Muscle of back (tissue), 11 donors: ENCODE measurements around the gene CDYL. TPM values are rescaled to one million over a fixed set of nuclear protein-coding genes. Genes with fewer than 3 reads are reported as not detected.
"Not testable (repeated sequence)": the region's sequence is repeated elsewhere in the genome, so short reads cannot be mapped to it uniquely, and the experiment has no call there.

Source experiments
- DNase-seq, 3 donors: peaks; one replicate each; pipeline versions ENCODE4 v3.0.0 to v3.0.0-alpha.2; 2013
- polyA plus RNA-seq, 10 donors: library from polyadenylated mRNA; unstranded; fragments of 120-200 nt; gene quantifications; one replicate each; pipeline ENCODE4 v1.2.1, GENCODE V29; 2013; ENCODE audit not compliant: insufficient read length in 10 of 10

CDYL gene
- polyA plus RNA-seq, 10 donors, result 16.2 to 22.5 (median 17.3) TPM

DNA sequence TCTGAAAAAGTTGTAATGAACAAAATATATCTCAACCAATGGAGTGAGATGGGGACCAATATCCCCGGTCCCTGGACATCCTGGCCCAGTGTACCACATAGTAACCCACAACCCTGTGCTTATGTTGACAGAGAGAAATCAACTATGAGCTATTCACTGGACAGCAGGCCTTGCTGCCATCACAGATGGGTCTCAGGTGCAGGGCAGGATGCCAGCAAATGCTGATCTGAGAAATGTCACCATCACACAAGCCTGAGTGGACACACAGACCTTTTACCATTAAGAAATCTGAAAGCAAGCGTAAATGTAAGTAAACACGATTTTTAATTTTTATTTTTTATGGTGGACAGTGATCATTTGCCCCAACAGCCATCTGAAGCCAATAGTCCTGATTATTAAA lies 218.5 kb downstream of the CDYL start:
- no peak for DNase-seq

- no peak for DNase-seq
Observed at GRCh38 chr6:4997862-4998261, 221.7 kb downstream of the CDYL start.

- peak in 1 of 3 donors; percentile 12 for DNase-seq
Observed at GRCh38 chr6:4999586-4999985, 223.4 kb downstream of the CDYL start.

DNA sequence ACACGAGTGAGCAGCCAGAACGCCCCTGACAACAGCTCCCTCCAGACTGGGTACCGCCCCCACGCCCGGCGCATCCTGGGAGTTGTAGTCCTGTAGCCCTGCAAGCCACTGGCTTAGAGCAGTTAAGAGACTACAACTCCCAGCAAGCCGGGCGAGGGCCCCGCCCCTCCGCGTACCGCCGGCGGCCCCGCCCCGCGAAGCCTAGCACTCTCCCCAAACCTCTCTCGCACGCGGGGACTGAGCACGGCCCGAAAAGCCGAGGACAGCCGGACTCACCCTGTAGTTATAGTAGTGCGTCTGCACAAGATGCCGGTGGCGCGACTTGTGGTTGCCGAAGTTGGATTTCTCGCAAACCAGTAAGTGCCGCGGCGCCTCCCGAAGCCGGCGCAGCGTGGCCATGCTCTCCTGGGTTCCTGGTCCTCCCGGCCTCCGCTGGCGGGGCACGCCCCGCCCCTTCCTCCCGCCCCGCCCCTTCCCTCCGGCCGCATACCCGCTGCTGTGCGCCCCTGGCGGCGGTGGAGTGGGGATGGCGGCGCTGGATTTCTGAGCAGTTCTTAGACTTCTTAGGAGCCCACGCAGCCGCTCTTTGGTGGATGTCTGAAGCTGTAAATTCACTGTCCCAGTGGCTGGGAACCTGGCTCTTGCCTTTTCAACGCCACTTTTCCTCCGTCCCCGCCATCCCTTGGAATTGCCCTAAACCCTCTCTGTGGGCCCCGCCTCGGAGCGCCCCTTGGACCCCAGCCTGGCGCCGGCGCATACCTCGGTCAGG lies 227.6 kb downstream of the CDYL start, which contains the start of gene RPP40:
TSS of gene RPP40 (minus strand) at position 434 of the 769 bp plus-strand sequence. CDS start at position 399, 35 bp downstream.
- DNase-seq, result peak; percentile 97 to 99 (median 97)

GRCh38 chr6:5004373-5005037 lies 228.3 kb downstream of the CDYL start:
- DNase-seq, result no peak

DNA sequence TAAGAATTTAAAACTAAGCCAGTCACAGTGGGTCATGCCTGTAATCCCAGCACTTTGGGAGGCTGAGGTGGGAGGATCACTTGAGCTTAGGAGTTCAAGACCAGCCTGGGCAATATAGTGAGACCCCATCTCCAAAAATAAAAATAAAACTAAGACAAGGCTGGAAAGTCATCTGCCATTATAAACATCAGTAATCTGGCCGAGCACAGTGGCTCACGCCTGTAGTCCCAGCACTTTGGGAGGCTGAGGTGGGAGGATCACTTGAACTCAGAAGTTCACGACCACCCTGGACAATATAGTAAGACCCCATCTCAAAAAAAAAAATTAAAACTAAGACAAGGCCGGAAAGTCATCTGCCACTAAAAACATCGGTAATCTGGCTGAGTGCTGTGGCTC lies 228.8 kb downstream of the CDYL start:
- not testable (repeated sequence) for DNase-seq

Other genes with a start within 250 kb of the CDYL start
- 10 to 100 TPM in 9 of 10 donors, 1 to 10 TPM in 1; 9.4 to 17.3 (median 13.6) TPM for gene RPP40, start 227.6 kb downstream of the CDYL start, polyA plus RNA-seq